Skin epidermis (tissue), 12 donors: ENCODE measurements around the gene ZNF850.

Experiments used
- H3K27ac ChIP-seq, 21 experiments: fragments of 200-600 bp; sonication (generic) in 11 of 21; one replicate each; pipeline ENCODE4 v1.5.0; 2020; ENCODE audit warnings: mild to moderate bottlenecking in 3 of 21, inconsistent platforms in 2 of 21, moderate library complexity in 2 of 21
- H3K4me3 ChIP-seq, 7 experiments: fragments of 200-600 bp; sonication (generic) in 2 of 7; one replicate each; pipeline ENCODE4 v1.5.0; 2020; ENCODE audit warnings: inconsistent platforms in 2 of 7, mild to moderate bottlenecking in 2 of 7, moderate library complexity in 1 of 7

ZNF850 gene

DNA sequence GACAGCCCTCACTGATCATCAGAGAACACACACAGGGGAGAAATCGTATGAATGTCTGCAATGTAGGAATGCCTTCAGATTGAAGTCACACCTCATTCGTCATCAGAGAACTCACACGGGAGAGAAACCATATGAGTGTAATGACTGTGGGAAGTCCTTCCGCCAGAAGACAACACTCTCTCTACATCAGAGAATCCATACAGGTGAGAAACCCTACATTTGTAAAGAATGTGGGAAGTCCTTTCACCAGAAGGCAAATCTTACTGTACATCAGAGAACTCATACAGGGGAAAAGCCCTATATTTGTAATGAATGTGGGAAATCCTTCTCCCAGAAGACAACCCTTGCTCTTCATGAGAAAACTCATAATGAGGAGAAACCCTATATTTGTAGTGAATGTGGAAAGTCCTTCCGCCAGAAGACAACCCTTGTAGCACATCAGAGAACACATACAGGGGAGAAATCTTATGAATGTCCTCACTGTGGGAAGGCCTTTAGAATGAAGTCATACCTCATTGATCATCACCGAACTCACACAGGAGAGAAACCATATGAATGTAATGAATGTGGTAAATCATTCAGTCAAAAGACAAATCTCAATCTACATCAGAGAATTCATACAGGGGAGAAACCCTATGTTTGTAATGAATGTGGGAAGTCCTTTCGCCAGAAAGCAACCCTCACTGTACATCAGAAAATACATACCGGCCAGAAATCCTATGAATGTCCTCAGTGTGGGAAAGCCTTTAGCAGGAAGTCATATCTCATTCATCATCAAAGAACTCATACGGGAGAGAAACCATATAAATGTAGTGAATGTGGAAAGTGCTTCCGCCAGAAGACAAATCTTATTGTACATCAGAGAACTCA lies 52.7 kb downstream of the ZNF850 start:
- Histone ChIP-seq H3K4me3 (no peak overlapping the region), H3K27ac (no peak overlapping the region)

- Histone ChIP-seq H3K27ac (no peak overlapping the region), H3K4me3 (no peak overlapping the region)
Observed at GRCh38 chr19:36709423-36709822, 63.2 kb downstream of the ZNF850 start.

DNA sequence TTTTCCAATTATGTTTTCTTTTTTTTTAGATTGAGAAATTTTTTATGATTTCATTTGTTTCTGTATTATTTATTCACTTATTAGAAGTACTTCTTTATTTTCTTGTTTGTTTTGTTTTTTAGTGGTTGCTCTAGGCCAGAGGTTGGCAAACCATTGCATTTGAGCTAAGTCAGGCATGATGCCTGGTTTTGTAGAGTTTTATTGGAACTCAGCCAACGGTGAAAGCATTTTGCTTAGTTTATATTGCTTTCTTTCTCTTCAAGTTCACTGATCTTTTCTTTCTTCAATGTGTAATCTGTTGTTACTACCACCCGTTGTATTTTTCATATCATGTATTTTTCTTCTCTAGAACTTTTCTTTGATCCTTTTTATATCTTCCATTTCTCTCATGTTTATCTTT lies 65.5 kb downstream of the ZNF850 start:
- H3K4me3 ChIP-seq, result no peak overlapping the region
- no peak overlapping the region for H3K27ac ChIP-seq

GRCh38 chr19:36688058-36688457 lies 84.5 kb downstream of the ZNF850 start:
- peak overlapping the region in 20 of 21 experiments; percentile 53 to 88 (median 81) for H3K27ac ChIP-seq
- H3K4me3 ChIP-seq, result peak overlapping the region; percentile 61 to 82 (median 76)

DNA sequence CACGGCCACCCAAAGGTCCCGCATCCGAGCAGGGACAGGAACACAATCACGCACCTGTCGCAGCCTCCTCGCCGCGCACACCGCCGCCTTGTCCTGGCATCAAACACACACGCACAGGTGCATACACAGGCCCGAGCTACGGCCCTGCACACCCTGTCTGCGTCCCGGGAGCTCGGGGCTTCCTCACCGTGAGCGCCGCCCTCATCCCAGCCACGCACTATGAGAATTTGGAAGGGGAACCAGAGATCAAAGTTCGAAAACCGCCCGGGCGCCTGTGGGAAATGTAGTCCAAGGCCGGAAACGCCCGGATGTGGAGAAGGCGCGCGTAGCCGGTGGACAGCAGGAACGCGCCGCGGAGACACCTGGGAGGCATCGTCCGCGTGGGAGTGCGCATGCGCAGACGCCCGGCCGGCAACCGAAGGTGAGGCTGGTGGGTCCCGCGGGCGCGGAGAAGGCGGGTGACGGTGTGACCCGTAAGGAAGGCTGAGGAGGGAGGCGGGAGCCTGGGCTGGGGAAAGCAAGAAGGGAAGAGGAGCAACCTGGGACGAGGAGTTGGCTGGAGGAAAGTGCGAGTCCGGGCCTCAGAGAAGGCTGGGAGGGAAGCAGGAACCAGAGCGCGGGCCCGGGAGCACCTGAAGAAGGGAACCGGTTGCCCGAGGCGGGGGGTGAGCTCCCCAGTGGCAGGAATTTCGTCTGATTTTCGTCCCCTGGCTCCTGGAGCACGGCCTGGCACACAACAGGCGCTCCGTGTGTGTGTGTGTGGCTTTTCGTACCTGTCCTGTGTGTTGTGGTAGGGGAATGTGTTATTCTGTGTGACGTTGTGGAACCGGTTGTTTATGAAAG lies 85.2 kb downstream of the ZNF850 start, which contains the start of gene ZNF567:
Gene ZNF567 (plus strand): TSS at position 399 of the 843 bp plus-strand sequence. CDS start 7,256 bp downstream, outside the sequence.
- H3K4me3 ChIP-seq, result peak within 1 kb of the TSS; percentile 61 to 82 (median 76)
- peak within 1 kb of the TSS in 20 of 21 experiments; percentile 53 to 88 (median 81) for H3K27ac ChIP-seq

GRCh38 chr19:36686365-36687213 lies 86.0 kb downstream of the ZNF850 start:
- H3K27ac ChIP-seq, result peak overlapping the region in 19 of 21 experiments; percentile 6 to 88 (median 77)

GRCh38 chr19:36685835-36686234 lies 86.8 kb downstream of the ZNF850 start:
- Histone ChIP-seq H3K4me3 (no peak overlapping the region), H3K27ac (no peak overlapping the region)

More at GRCh38 chr19:36686365-36687213, 86.0 kb downstream of the ZNF850 start:
- peak overlapping the region; percentile 61 to 82 (median 76) for H3K4me3 ChIP-seq

GRCh38 chr19:36679455-36679854 lies 93.2 kb downstream of the ZNF850 start:
- no peak overlapping the region for H3K4me3 ChIP-seq
- no peak overlapping the region for H3K27ac ChIP-seq

DNA sequence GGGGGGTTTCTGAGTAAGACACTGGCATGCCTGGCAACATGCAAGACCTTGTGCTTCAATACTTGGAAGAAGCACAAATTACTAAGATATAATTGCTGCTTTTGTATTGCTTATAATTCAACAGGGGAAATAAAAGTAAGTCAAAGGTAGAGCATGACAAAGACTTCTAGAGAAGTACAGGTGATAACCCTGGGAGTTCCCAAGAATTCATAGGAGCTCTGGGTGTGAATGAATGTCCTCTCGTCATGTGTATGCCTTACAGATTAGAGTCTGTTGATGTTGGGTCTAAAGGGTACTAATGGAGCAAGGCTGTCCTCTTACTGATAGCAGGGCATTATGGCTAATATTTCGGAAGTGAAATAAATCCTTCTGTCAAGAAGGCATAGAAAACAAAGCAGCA lies 98.4 kb downstream of the ZNF850 start:
- Histone ChIP-seq H3K27ac (no peak overlapping the region), H3K4me3 (no peak overlapping the region)

- H3K4me3 ChIP-seq, result no peak overlapping the region
Observed at GRCh38 chr19:36672368-36672767, 100.2 kb downstream of the ZNF850 start.

DNA sequence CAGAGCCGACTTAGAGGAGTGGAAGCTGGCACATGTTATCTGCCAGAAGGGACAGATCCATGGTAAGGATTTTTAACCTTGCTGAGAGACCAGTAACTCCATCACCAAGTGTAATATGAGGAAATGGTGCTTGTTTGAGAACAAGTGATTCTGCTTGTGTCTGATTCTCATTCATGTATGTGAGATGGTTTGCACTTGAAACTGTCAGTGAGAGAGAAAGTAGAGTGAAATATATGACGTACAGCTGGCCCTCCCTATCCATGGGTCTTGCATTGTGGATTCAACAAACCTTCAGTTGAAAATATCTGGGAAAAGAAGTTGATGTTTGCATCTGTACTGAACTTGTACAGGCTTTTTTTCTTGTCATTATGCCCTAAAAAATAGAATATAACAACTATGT lies 104.0 kb downstream of the ZNF850 start:
- Histone ChIP-seq H3K4me3 (no peak overlapping the region), H3K27ac (no peak overlapping the region)

More at GRCh38 chr19:36672368-36672767, 100.2 kb downstream of the ZNF850 start:
- no peak overlapping the region for H3K27ac ChIP-seq

- peak overlapping the region; percentile 60 to 90 (median 70) for H3K4me3 ChIP-seq
- H3K27ac ChIP-seq, result peak overlapping the region in 9 of 21 experiments; percentile 33 to 88 (median 76)
Observed at GRCh38 chr19:36665832-36666231, 106.8 kb downstream of the ZNF850 start.
